Heart left ventricle (tissue), 16 donors: ENCODE measurements around the gene YPEL2. TPM values are rescaled to one million over a fixed set of nuclear protein-coding genes. Genes with fewer than 3 reads are reported as not detected.

ENCODE experiments used
- ATAC-seq, 4 donors: fragments of 200-7000 bp; cut with Tn5 transposase; one replicate each; pipeline ENCODE4 v1.9.1; 2020 to 2022; ENCODE audit warnings: moderate library complexity in 4 of 4, mild to moderate bottlenecking in 3 of 4, moderate number of reproducible peaks in 1 of 4
- DNase-seq, 5 donors: peaks; one replicate each; pipeline ENCODE4 v3.0.0-alpha.2; 2020
- H3K27ac ChIP-seq, 12 donors: fragments of 200-600 bp; sonication (generic) in 4 of 12; one replicate each; pipeline versions ENCODE4 v1.5.0 to v1.8.0; 2016 to 2022; ENCODE audit warnings: mild to moderate bottlenecking in 2 of 12
- H3K27me3 ChIP-seq, 9 donors: fragments of 200-600 bp; sonication (generic) in 2 of 9; one replicate each; pipeline versions ENCODE4 v1.5.1 to v1.8.0; 2016 to 2022; ENCODE audit warnings: mild to moderate bottlenecking in 3 of 9
- H3K36me3 ChIP-seq, 9 donors: fragments of 200-600 bp; sonication (generic) in 2 of 9; one replicate each; pipeline versions ENCODE4 v1.5.0 to v1.8.0; 2018 to 2022; ENCODE audit warnings: mild to moderate bottlenecking in 2 of 9
- H3K4me1 ChIP-seq, 12 donors: fragments of 200-600 bp; sonication (generic) in 4 of 12; one replicate each; pipeline versions ENCODE4 v1.5.0 to v1.8.0; 2016 to 2022; ENCODE audit warnings: mild to moderate bottlenecking in 3 of 12
- H3K4me3 ChIP-seq, 12 donors: fragments of 200-600 bp; sonication (generic) in 4 of 12; one replicate each; pipeline versions ENCODE4 v1.5.0 to v1.8.0; 2017 to 2022; ENCODE audit warnings: mild to moderate bottlenecking in 9 of 12, moderate library complexity in 4 of 12
- H3K9me3 ChIP-seq, 12 donors: fragments of 200-600 bp; sonication (generic) in 4 of 12; one replicate each; pipeline versions ENCODE4 v1.5.0 to v1.8.0; 2016 to 2022; ENCODE audit warnings: mild to moderate bottlenecking in 1 of 12
- POLR2A ChIP-seq, 2 donors: fragments of 450-650 bp; IDR thresholded peaks; one replicate each; pipeline ENCODE4 v1.6.1; 2017; ENCODE audit warnings: antibody characterized with exemption in 2 of 2, mild to moderate bottlenecking in 2 of 2, moderate library complexity in 2 of 2
- WGBS, 4 donors: extraction: QIAGEN DNeasy Blood & Tissue Kit in 2 of 4; methylation state at CpG; one replicate each; pipeline versions ENCODE4 v1.1.5 to v1.1.7; 2013 to 2018; 5-methylcytosine and 5-hydroxymethylcytosine counted together
- intact Hi-C, 10 donors: fragments of 100-400 bp; cut with DNase I; formaldehyde crosslinking; loops; one replicate each; pipeline versions ENCODE4 v1.11.1 to v1.14.2; 2022
- polyA plus RNA-seq, 2 donors: library from polyadenylated mRNA; stranded (reverse); fragments of 200-250 nt; gene quantifications; one replicate each; pipeline ENCODE4 v1.2.3, GENCODE V29; 2013
- total RNA-seq, 9 donors: library from RNA; depleted of rRNA in 2 of 9; stranded (reverse); fragments of >200 nt in 2 of 9; fragmentation: NEBNext Ultra II Directional in 3 of 9; extraction: Animal tissue kit (Norgen Biotek cat#: 25700) in 3 of 9; gene quantifications; one replicate each; pipeline versions ENCODE4 v1.1.0 to v1.2.4, GENCODE V29; 2016 to 2023
- TF ChIP-seq, protein P1 (sequence below), 12 donors: fragments of 200-600 bp; sonication (generic) in 4 of 12; IDR thresholded peaks; one replicate each; pipeline versions ENCODE4 v1.5.0 to v1.8.0; 2018 to 2022; ENCODE audit warnings: antibody characterized with exemption in 12 of 12, mild to moderate bottlenecking in 5 of 12
- donor health status: ischemic (EF 13 %, LVEDD 7.1; RV severe dilation, severe dysfunction).
- donor health status: healthy with polysubstance abuse.
- donor health status: DM: no; HTN: yes; CAD: no.
- donor health status: DM: no; HTN: no; CAD: no.
- donor health status: ischemic (EF 25% LVEDD 6.9; RV normal size, moderate dysfunction).
- donor health status: ischemic (EF 25% LVEDD 5.7; RV mildly dilated, moderate dysfunction).
- donor health status: healthy.
- donor health status: DM: yes; HTN: yes; CAD: no.
- donor health status: ischemic (EF 35%, LVEDD 5.7; RV mildly dilated, moderate dysfunction).
- donor health status: nonischemic (EF 11% LVEDD 7.7; RV severe dilation, severe dysfunction).
- donor health status: DM: yes; HTN: yes; CAD: no.
- donor health status: PGD.
- donor health status: ischemic (EF 29% LVEDD 5.4; RV normal size, mild dysfunction).
- donor health status: nonischemic (EF 23%, LVEDD 6.1; RV moderate dilation, normal function).

The YPEL2 gene
- total and polyA plus RNA-seq, 11 donors = 11.6 to 65.5 (median 33.9) TPM

DNA sequence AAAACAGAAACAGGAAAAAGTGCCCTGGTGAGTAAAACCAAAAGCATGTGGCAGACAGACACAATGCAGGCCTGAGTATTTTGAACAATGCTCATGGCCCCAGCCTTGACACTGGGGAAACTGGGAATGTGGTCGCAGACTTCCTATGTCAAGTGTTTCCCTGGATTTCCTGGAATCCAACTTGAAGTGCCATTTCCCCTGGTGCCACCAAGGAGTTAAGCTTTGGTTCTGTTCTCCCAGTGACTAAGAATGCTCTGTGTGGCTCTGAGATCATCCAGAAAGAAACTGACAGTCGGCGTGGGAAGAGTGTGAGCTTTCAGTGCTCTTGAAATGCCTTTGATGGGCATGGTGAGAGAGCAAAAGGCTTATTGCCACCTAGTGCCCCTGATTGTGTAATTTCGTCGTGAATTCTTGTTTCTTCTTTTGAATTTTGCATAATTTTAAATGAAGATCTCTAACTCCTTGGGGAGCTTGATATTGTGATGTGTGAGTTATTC, 96.0 kb downstream of the YPEL2 start:
- Histone ChIP-seq H3K9me3 (peaks cover 0 to 2% (median 0%) of the 10 kb centered on the region in 12 donors), H3K27ac (peak overlapping the region; percentile 69 to 96 (median 92)), H3K4me1 (peaks cover 4 to 70% (median 65%) of the 10 kb centered on the region in 12 donors), H3K36me3 (no peaks in the 10 kb centered on the region), H3K27me3 (no peaks in the 10 kb centered on the region), H3K4me3 (no peak overlapping the region)
- DNase-seq = peak in 4 of 5 donors; percentile 32 to 51 (median 46)
- peak; percentile 36 to 63 (median 52) for ATAC-seq
- intact Hi-C loops = loop anchor here in 8 of 10 donors (2.0 to 10.0 kb wide), 6 partner anchors 50 to 95 kb away; partner anchors contain the start of gene YPEL2 (in 5 of the 8)
- 19 to 38% (median 25%) methylated on average over 5 of the region's 5 CpGs for WGBS, 4 donors
- TF ChIP-seq POLR2A (IDR thresholded peaks at IDR 0.05) = no peak
- TF ChIP-seq, protein P1, sequence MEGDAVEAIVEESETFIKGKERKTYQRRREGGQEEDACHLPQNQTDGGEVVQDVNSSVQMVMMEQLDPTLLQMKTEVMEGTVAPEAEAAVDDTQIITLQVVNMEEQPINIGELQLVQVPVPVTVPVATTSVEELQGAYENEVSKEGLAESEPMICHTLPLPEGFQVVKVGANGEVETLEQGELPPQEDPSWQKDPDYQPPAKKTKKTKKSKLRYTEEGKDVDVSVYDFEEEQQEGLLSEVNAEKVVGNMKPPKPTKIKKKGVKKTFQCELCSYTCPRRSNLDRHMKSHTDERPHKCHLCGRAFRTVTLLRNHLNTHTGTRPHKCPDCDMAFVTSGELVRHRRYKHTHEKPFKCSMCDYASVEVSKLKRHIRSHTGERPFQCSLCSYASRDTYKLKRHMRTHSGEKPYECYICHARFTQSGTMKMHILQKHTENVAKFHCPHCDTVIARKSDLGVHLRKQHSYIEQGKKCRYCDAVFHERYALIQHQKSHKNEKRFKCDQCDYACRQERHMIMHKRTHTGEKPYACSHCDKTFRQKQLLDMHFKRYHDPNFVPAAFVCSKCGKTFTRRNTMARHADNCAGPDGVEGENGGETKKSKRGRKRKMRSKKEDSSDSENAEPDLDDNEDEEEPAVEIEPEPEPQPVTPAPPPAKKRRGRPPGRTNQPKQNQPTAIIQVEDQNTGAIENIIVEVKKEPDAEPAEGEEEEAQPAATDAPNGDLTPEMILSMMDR (IDR thresholded peaks at IDR 0.05) = peak in 1 of 12 donors; percentile 4

DNA sequence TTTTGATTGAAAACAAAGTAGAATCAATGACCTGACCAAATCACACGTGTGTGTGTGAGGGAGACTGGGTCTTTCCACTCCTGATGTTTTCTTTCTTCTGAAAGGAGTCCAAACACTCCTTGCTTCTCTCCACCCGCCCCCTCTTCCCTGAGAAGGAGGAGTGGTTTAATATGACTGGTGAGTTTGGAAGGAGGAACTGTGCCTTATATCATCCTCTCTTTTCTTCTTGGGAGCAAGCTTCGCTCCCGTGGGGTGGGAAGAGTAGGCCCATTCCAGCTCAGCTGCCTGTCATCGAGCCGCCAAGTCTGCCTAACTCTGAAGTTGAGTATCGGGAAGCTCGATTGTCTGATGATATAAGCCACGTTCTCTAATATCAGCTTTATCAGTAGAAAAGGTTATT, 96.5 kb downstream of the YPEL2 start:
- no peak overlapping the region for H3K4me3 ChIP-seq
- DNase-seq (peak in 3 of 5 donors; percentile 38 to 59 (median 42)), ATAC-seq (peak in 2 of 4 donors; percentile 12 to 31)
- 39 to 54% (median 46%) methylated on average over 9 of the region's 9 CpGs for WGBS, 4 donors
- intact Hi-C loops = loop anchor here in 8 of 10 donors (2.0 to 10.0 kb wide), 6 partner anchors 51 to 96 kb away; partner anchors contain the start of gene YPEL2 (in 5 of the 8)
- peaks cover 0 to 7% (median 0%) of the 10 kb centered on the region in 12 donors for H3K9me3 ChIP-seq
- peak overlapping the region; percentile 69 to 96 (median 92) for H3K27ac ChIP-seq
- H3K4me1 ChIP-seq = peaks cover 4 to 67% (median 60%) of the 10 kb centered on the region in 12 donors
- no peaks in the 10 kb centered on the region for H3K36me3 ChIP-seq
- TF ChIP-seq, protein P1 (IDR thresholded peaks at IDR 0.05) = no peak
- TF ChIP-seq POLR2A (IDR thresholded peaks at IDR 0.05) = no peak
- no peaks in the 10 kb centered on the region for H3K27me3 ChIP-seq

DNA sequence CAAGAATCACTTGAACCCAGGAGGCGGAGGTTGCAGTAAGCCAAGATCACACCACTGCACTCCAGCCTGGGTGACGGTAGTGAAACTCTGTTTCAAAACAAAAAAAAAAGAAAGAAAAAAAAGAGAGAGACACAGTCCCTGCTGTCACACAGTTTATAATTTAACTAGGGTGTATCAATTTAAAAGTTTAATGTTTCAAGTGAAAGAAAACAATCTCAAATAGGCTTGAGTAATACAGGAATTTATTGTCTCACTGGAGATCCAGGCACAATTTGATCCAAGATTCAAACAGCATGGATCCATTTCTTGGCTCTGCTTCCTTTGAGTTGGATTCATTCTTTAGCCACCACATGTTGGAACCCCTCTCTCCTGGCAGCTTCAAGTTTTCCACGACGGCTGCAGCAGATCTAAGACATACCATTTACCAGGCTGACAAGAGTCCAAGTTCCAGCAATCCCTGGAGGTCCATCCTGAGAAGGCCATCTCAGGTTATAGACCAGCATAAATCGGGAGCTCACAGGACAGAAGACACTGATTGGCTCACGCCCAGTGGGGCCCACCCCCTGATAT, 97.5 kb downstream of the YPEL2 start:
- WGBS, 4 donors = 63 to 69% (median 67%) methylated on average over 6 of the region's 6 CpGs
- DNase-seq = no peak
- intact Hi-C loops = loop anchor here in 8 of 10 donors (5.0 to 10.0 kb wide), 5 partner anchors 52 to 97 kb away; partner anchors contain the start of gene YPEL2 (in 5 of the 8)
- Histone ChIP-seq H3K27me3 (no peaks in the 10 kb centered on the region), H3K36me3 (no peaks in the 10 kb centered on the region), H3K27ac (peak overlapping the region in 8 of 12 donors; percentile 81 to 96 (median 92)), H3K4me1 (peaks cover 4 to 64% (median 50%) of the 10 kb centered on the region in 12 donors), H3K4me3 (no peak overlapping the region), H3K9me3 (peaks cover 0 to 7% (median 0%) of the 10 kb centered on the region in 12 donors)
- ATAC-seq = no peak
- no peak for TF ChIP-seq POLR2A (IDR thresholded peaks at IDR 0.05)
- TF ChIP-seq, protein P1 (IDR thresholded peaks at IDR 0.05) = no peak

DNA sequence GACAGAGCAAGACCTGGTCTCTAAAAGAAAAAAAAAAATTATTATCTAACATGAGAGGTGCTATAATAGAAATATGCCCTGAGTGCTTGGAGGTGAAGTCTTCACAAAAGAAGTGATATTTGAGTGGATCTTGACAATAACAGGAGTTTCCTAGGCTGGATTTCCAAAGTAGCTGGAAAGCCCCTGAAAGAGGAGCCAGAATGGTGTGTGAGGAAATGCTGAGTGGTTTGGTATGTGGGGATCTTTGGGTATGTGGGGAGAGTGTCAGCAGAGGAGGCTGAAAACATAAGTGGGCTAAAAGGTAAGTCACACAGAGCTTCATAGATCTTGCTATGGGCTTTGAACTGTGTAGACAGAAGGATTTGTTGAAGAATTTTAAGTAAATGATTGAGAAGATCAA, 100.1 kb downstream of the YPEL2 start:
- DNase-seq (no peak), ATAC-seq (no peak)
- H3K36me3 ChIP-seq = no peaks in the 10 kb centered on the region
- intact Hi-C loops = no loop called here
- no peak overlapping the region for H3K4me3 ChIP-seq
- peak overlapping the region in 1 of 12 donors; percentile 4 for H3K27ac ChIP-seq
- TF ChIP-seq POLR2A (IDR thresholded peaks at IDR 0.05) = no peak
- peaks cover 0 to 7% (median 0%) of the 10 kb centered on the region in 12 donors for H3K9me3 ChIP-seq
- no peaks in the 10 kb centered on the region for H3K27me3 ChIP-seq
- peaks cover 0 to 64% (median 25%) of the 10 kb centered on the region in 12 donors for H3K4me1 ChIP-seq
